Aorta (tissue), 5 donors: ENCODE results near the gene XPR1. TPM values are rescaled to one million over a fixed set of nuclear protein-coding genes. Genes with fewer than 3 reads are reported as not detected.
A peak's percentile ranks its signal among the peaks of the same experiment; 100 is the strongest.

ENCODE experiments used
- ATAC-seq: fragments of 200-7000 bp; cut with Tn5 transposase; one replicate; pipeline ENCODE4 v1.9.1; 2022; ENCODE audit warnings: moderate library complexity; ENCODE audit not compliant: low FRiP score
- DNase-seq, 2 donors: peaks; one replicate each; pipeline ENCODE4 v3.0.0-alpha.2; 2020
- H3K27ac ChIP-seq, 2 donors: one replicate each; pipeline ENCODE4 v1.5.1; 2013; ENCODE audit warnings: low read length in 2 of 2, mild to moderate bottlenecking in 2 of 2, moderate library complexity in 2 of 2, control low read depth in 1 of 2, inconsistent platforms in 1 of 2, low read depth in 1 of 2
- H3K27me3 ChIP-seq, 2 donors: one replicate each; pipeline ENCODE4 v1.6.1; 2013; ENCODE audit warnings: control low read depth in 1 of 2, low read length in 1 of 2, mild to moderate bottlenecking in 1 of 2, moderate library complexity in 1 of 2; ENCODE audit not compliant: insufficient read depth in 2 of 2, control insufficient read depth in 1 of 2
- H3K36me3 ChIP-seq, 2 donors: one replicate each; pipeline ENCODE4 v1.6.1; 2013; ENCODE audit warnings: control low read depth in 1 of 2, low read length in 1 of 2, mild to moderate bottlenecking in 1 of 2; ENCODE audit not compliant: insufficient read depth in 2 of 2, control insufficient read depth in 1 of 2
- H3K4me1 ChIP-seq, 2 donors: one replicate each; pipeline ENCODE4 v1.6.1; 2013; ENCODE audit warnings: low read length in 2 of 2, control low read depth in 1 of 2, mild to moderate bottlenecking in 1 of 2, moderate library complexity in 1 of 2; ENCODE audit not compliant: insufficient read depth in 2 of 2, control insufficient read depth in 1 of 2
- H3K4me3 ChIP-seq, 2 donors: one replicate each; pipeline ENCODE4 v1.5.1; 2013; ENCODE audit warnings: low read length in 2 of 2, control low read depth in 1 of 2, mild to moderate bottlenecking in 1 of 2
- H3K9me3 ChIP-seq: one replicate; pipeline ENCODE4 v1.6.1; 2013; ENCODE audit warnings: mild to moderate bottlenecking, low read length; ENCODE audit not compliant: control insufficient read depth
- WGBS, 2 donors: extraction: QIAGEN DNeasy Blood & Tissue Kit; methylation state at CpG; one replicate each; pipeline ENCODE4 v1.1.7; 2013; 5-methylcytosine and 5-hydroxymethylcytosine counted together
- intact Hi-C, 2 donors: fragments of 100-400 bp; cut with DNase I; formaldehyde crosslinking; loops; one replicate each; pipeline versions ENCODE4 v1.14.2 to v1.15.0; 2022
- polyA plus RNA-seq, 2 donors: library from polyadenylated mRNA; stranded (reverse); fragments of 200-250 nt; gene quantifications; one replicate each; pipeline ENCODE4 v1.2.3, GENCODE V29; 2013
- total RNA-seq, 2 donors: library from RNA; stranded (reverse); fragmentation: NEBNext Ultra II Directional; extraction: Animal tissue kit (Norgen Biotek cat#: 25700); gene quantifications; one replicate each; pipeline ENCODE4 v1.2.1, GENCODE V29; 2021
- donor health status: healthy with polysubstance abuse.
- donor health status: Bipolar disorder and iron deficiency.
- donor health status: DM: no; HTN: no; CAD: no.
- donor health status: DM: no; HTN: no; CAD: no.
- donor health status: DM: yes; HTN: yes; CAD: no.

The XPR1 gene
- total and polyA plus RNA-seq, 4 donors = 4.6 to 55.4 (median 15.6) TPM

- H3K4me1 ChIP-seq = no peaks in the 10 kb centered on the region
- ATAC-seq = no peak
- H3K36me3 ChIP-seq = no peaks in the 10 kb centered on the region
- H3K9me3 ChIP-seq = no peaks in the 10 kb centered on the region
- DNase-seq = no peak
- no peak overlapping the region for H3K4me3 ChIP-seq
- intact Hi-C loops = no loop called here
- H3K27me3 ChIP-seq = no peaks in the 10 kb centered on the region
- H3K27ac ChIP-seq = no peak overlapping the region
Observed at GRCh38 chr1:180597520-180597919, 34.3 kb upstream of the XPR1 start.

- Histone ChIP-seq H3K4me3 (no peak overlapping the region), H3K36me3 (no peaks in the 10 kb centered on the region)
- ATAC-seq = peak; percentile 7
Observed at GRCh38 chr1:180598333-180598974, 33.4 kb upstream of the XPR1 start.

DNA sequence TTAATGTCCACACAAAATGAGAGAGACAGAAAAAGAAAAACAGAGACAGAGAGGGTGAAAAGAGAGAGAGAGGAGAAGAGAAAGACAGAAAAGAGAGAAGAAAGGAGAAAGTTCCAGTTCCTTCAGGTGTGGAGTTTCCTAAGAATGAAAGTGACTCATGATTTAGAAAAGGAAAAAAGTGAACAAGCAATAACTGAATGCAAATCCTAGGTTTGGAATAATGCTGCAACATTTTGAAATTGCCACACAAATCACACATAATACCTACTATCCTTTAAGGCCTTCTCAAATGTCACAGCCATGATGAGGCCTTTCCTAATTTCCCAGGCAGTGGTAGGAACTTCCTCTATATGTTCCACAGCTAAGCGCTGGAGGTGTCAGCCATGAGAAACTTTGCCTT lies 31.5 kb upstream of the XPR1 start:
- Histone ChIP-seq H3K4me1 (no peaks in the 10 kb centered on the region), H3K36me3 (no peaks in the 10 kb centered on the region), H3K27ac (no peak overlapping the region), H3K9me3 (no peaks in the 10 kb centered on the region), H3K4me3 (no peak overlapping the region), H3K27me3 (no peaks in the 10 kb centered on the region)
- 96 to 98% methylated on average over 1 of the region's 1 CpG for WGBS, 2 donors
- intact Hi-C loops = no loop called here
- DNase-seq (no peak), ATAC-seq (no peak)

More at GRCh38 chr1:180598333-180598974, 33.4 kb upstream of the XPR1 start:
- intact Hi-C loops = no loop called here
- DNase-seq = no peak
- no peaks in the 10 kb centered on the region for H3K4me1 ChIP-seq
- H3K27me3 ChIP-seq = no peaks in the 10 kb centered on the region
- no peaks in the 10 kb centered on the region for H3K9me3 ChIP-seq
- WGBS, 2 donors = 56 to 58% methylated on average over 6 of the region's 6 CpGs
- H3K27ac ChIP-seq = no peak overlapping the region

GRCh38 chr1:180601512-180601911 lies 30.3 kb upstream of the XPR1 start:
- H3K4me3 ChIP-seq = no peak overlapping the region
- no peak overlapping the region for H3K27ac ChIP-seq
- H3K4me1 ChIP-seq = no peaks in the 10 kb centered on the region
- intact Hi-C loops = no loop called here
- 79 to 87% methylated on average over 1 of the region's 1 CpG for WGBS, 2 donors
- DNase-seq (no peak), ATAC-seq (no peak)
- no peaks in the 10 kb centered on the region for H3K27me3 ChIP-seq
- H3K36me3 ChIP-seq = no peaks in the 10 kb centered on the region
- no peaks in the 10 kb centered on the region for H3K9me3 ChIP-seq

- Histone ChIP-seq H3K27ac (no peak overlapping the region), H3K9me3 (no peaks in the 10 kb centered on the region), H3K4me1 (no peaks in the 10 kb centered on the region), H3K4me3 (no peak overlapping the region), H3K27me3 (no peaks in the 10 kb centered on the region), H3K36me3 (no peaks in the 10 kb centered on the region)
- DNase-seq = no peak
- intact Hi-C loops = no loop called here
- WGBS, 2 donors = 84 to 88% methylated on average over 6 of the region's 6 CpGs
- no peak for ATAC-seq
Observed at GRCh38 chr1:180603223-180603849, 28.5 kb upstream of the XPR1 start.

DNA sequence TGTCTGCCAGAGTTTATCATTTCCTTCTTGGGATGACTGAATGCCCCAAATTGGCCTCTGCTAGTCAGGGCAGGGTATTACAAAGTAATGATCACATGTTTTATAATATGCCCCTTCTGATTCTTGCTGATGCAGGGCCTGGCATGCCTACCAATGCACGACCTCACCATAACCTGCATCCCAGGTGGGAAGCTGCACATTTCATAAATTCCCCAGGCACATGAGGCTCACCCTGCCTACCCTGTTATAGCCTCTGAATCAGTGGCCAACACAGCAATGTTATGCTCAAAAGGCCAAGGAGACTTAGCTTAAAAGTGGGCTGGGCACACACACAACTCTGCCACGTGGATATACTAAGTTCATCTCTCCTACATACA lies 28.0 kb upstream of the XPR1 start:
- no peak overlapping the region for H3K27ac ChIP-seq
- 91 to 96% methylated on average over 2 of the region's 2 CpGs for WGBS, 2 donors
- no peaks in the 10 kb centered on the region for H3K27me3 ChIP-seq
- ATAC-seq (no peak), DNase-seq (no peak)
- H3K4me1 ChIP-seq = no peaks in the 10 kb centered on the region
- H3K4me3 ChIP-seq = no peak overlapping the region
- intact Hi-C loops = no loop called here
- H3K36me3 ChIP-seq = no peaks in the 10 kb centered on the region
- H3K9me3 ChIP-seq = no peaks in the 10 kb centered on the region

- intact Hi-C loops = no loop called here
- no peaks in the 10 kb centered on the region for H3K9me3 ChIP-seq
- no peak overlapping the region for H3K27ac ChIP-seq
- H3K36me3 ChIP-seq = no peaks in the 10 kb centered on the region
- no peaks in the 10 kb centered on the region for H3K27me3 ChIP-seq
- DNase-seq (no peak), ATAC-seq (no peak)
- WGBS, 2 donors = 67 to 76% methylated on average over 2 of the region's 2 CpGs
- H3K4me1 ChIP-seq = no peaks in the 10 kb centered on the region
- no peak overlapping the region for H3K4me3 ChIP-seq
Observed at GRCh38 chr1:180606155-180606554, 25.7 kb upstream of the XPR1 start.

DNA sequence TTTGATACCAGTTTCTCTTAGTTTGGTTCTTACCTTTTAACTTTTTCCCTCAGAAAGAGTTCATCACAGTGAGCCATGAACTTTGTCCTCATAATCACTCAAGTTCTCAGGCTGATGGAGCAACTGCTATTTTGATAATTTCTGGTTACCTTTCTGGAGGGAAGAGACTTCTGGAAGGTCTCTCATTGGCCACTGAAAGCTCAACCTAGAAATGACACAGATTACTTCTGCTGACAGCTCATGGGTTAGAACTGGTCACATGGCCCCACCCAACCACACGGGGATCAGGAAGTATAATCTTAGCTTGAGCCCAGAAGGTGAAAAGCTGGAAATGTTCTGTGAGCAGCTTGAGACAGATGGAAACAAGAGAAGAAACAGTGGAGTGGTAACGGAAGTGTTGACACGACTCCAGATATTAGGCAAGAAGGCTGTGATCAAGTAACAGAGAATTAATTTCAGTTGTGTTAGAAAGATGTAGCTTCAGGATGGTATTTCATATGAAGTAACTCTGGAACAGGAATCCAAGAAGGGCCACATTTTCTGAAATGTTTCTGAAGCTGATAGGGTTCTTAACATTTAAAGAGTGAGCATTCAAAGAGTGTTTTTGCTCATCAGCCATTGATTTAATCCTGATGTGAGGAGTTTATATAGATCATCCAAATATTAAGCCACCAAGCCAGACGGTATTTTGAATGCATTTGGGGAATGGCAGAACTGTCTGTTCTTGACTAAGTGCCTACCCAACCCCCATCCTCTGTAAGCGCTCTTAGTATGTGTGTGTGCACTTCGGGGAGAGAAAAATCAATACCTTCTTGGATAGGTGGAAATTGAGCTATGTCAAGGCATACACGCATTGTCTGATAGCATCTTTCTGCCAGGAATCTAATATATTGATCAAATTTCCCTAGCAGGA lies 21.9 kb upstream of the XPR1 start:
- ATAC-seq (no peak), DNase-seq (no peak)
- intact Hi-C loops = no loop called here
- no peaks in the 10 kb centered on the region for H3K36me3 ChIP-seq
- 77% methylated on average over 7 of the region's 7 CpGs for WGBS, 2 donors
- H3K9me3 ChIP-seq = no peaks in the 10 kb centered on the region
- H3K27ac ChIP-seq = no peak overlapping the region
- no peaks in the 10 kb centered on the region for H3K27me3 ChIP-seq
- H3K4me3 ChIP-seq = no peak overlapping the region
- no peaks in the 10 kb centered on the region for H3K4me1 ChIP-seq
